Prostate gland (tissue), 2 donors: Measurements from ENCODE around the gene PCDHA2.

Experiments used
- CTCF ChIP-seq, 4 experiments: fragments of 200-600 bp in 2 of 4; fragments of 450-650 bp in 2 of 4; sonication (generic) in 2 of 4; IDR thresholded peaks; 1 replicate in 3 of 4; 2 replicates in 1 of 4; pipeline ENCODE4 v1.5.1; 2016 to 2019; ENCODE audit warnings: antibody characterized with exemption in 4 of 4, mild to moderate bottlenecking in 2 of 4, moderate library complexity in 2 of 4
- POLR2A ChIP-seq: fragments of 450-650 bp; IDR thresholded peaks from one replicate; pipeline ENCODE4 v1.6.1; 2016; ENCODE audit warnings: antibody characterized with exemption, mild to moderate bottlenecking
- POLR2AphosphoS5 ChIP-seq: sonication (generic); formaldehyde crosslinking; IDR thresholded peaks from one replicate; pipeline ENCODE4 v1.6.1; 2017; ENCODE audit warnings: antibody characterized with exemption

GRCh38 chr5:140842798-140843733, 48.4 kb downstream of the PCDHA2 start:
- TF ChIP-seq CTCF (IDR thresholded peaks at IDR 0.05) (no peak), POLR2A (no peak), POLR2AphosphoS5 (no peak)
